Neural progenitor cell (in vitro differentiated cells): ENCODE measurements around the gene PPP6R1. TPM values are rescaled to one million over a fixed set of nuclear protein-coding genes. Genes with fewer than 3 reads are reported as not detected.

Experiments
- DNase-seq: peaks from one replicate; pipeline ENCODE4 v3.0.0-alpha.2; 2016; ENCODE audit warnings: low spot score
- H2AFZ ChIP-seq: fragments of 200-600 bp; sonication (generic); replicated peaks from 2 replicates; pipeline ENCODE4 v1.6.1; 2016; ENCODE audit warnings: antibody characterized with exemption
- H3F3A ChIP-seq: fragments of 200-600 bp; sonication (generic); 2 replicates; pipeline ENCODE4 v1.6.1; 2016; ENCODE audit warnings: antibody characterized with exemption, low read depth
- H3K27ac ChIP-seq: fragments of 200-600 bp; sonication (generic); 2 replicates; pipeline ENCODE4 v1.5.1; 2016; ENCODE audit warnings: mild to moderate bottlenecking
- H3K27me3 ChIP-seq: fragments of 200-600 bp; sonication (generic); 2 replicates; pipeline ENCODE4 v1.6.1; 2016; ENCODE audit warnings: mild to moderate bottlenecking, moderate library complexity
- H3K36me3 ChIP-seq: fragments of 200-600 bp; sonication (generic); 2 replicates; pipeline ENCODE4 v1.5.1; 2016
- H3K4me1 ChIP-seq: fragments of 200-600 bp; sonication (generic); 2 replicates; pipeline ENCODE4 v1.6.1; 2016; ENCODE audit warnings: mixed run types
- H3K4me2 ChIP-seq: fragments of 200-600 bp; sonication (generic); 2 replicates; pipeline ENCODE4 v1.6.1; 2016
- H3K4me3 ChIP-seq: fragments of 200-600 bp; sonication (generic); 2 replicates; pipeline ENCODE4 v1.5.1; 2016
- H3K79me2 ChIP-seq: fragments of 200-600 bp; sonication (generic); 2 replicates; pipeline ENCODE4 v1.6.1; 2016; ENCODE audit warnings: low read depth
- H3K9ac ChIP-seq: fragments of 200-600 bp; sonication (generic); 2 replicates; pipeline ENCODE4 v1.6.1; 2016
- H3K9me3 ChIP-seq: fragments of 200-600 bp; sonication (generic); 2 replicates; pipeline ENCODE4 v1.5.1; 2016; ENCODE audit warnings: low read depth
- H4K20me1 ChIP-seq: fragments of 200-600 bp; sonication (generic); 2 replicates; pipeline ENCODE4 v1.6.1; 2016; ENCODE audit warnings: low read depth
- H3K27ac Mint-ChIP-seq: 3 replicates; pipeline ENCODE4 v1.8.0; 2021; ENCODE audit warnings: mixed read lengths
- H3K27me3 Mint-ChIP-seq: 2 replicates; pipeline ENCODE4 v1.8.0; 2022; ENCODE audit warnings: low read depth, mild to moderate bottlenecking, inconsistent platforms, moderate library complexity, mixed read lengths; ENCODE audit not compliant: insufficient read depth
- H3K36me3 Mint-ChIP-seq: 3 replicates; pipeline ENCODE4 v1.8.0; 2021; ENCODE audit warnings: mixed read lengths
- H3K4me1 Mint-ChIP-seq: 3 replicates; pipeline ENCODE4 v1.8.0; 2021; ENCODE audit warnings: mixed read lengths
- H3K4me3 Mint-ChIP-seq: 3 replicates; pipeline ENCODE4 v1.8.0; 2021; ENCODE audit warnings: mild to moderate bottlenecking, moderate library complexity, mixed read lengths
- H3K9me3 Mint-ChIP-seq: 3 replicates; pipeline ENCODE4 v1.8.0; 2020; ENCODE audit warnings: mixed read lengths
- EZH2 ChIP-seq: fragments of 200-600 bp; sonication (generic); IDR thresholded peaks from 2 replicates; pipeline ENCODE4 v1.6.1; 2017; ENCODE audit warnings: antibody characterized with exemption, mild to moderate bottlenecking, moderate library complexity
- EZH2phosphoT487 ChIP-seq: fragments of 200-600 bp; sonication (generic); IDR thresholded peaks from 2 replicates; pipeline ENCODE4 v1.6.1; 2017; ENCODE audit warnings: antibody characterized with exemption
- total RNA-seq: library from RNA; depleted of rRNA; stranded (reverse); fragments of >200 nt; gene quantifications from 2 replicates; pipeline ENCODE4 v1.2.3, GENCODE V29; 2015; ENCODE audit warnings: low replicate concordance
- TF ChIP-seq, protein P1 (sequence below): fragments of 200-600 bp; sonication (generic); IDR thresholded peaks from 2 replicates; pipeline ENCODE4 v1.5.1; 2017; ENCODE audit warnings: antibody characterized with exemption, mild to moderate bottlenecking

Gene PPP6R1
- total RNA-seq, 1 donor from 2014 or later, result 13.1 TPM

DNA sequence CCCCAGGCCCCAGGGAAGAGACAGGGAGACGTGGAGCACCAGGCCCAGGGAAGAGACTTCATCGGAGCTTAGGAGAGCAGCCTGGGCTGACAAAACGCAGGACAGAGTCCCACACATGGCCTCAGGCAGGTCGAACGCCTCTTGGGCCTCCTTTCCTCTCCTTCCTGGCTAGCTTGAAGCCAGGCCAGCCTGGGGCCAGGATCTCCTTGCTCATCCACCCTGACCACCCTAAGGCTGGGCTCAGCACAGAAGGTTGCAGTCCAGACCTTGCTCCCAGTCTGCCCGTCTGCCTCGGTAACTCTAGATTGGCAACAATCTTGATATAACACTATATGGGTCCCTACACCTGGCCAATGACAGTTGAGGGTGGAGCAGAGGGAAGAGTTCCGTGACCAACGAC, 10.1 kb downstream of the PPP6R1 start:
- H3K9ac ChIP-seq, result peak overlapping the region; percentile 27
- peaks cover 2% of the 10 kb centered on the region for H3K36me3 Mint-ChIP-seq
- peak overlapping the region; percentile 86 for H3K27ac Mint-ChIP-seq
- peaks cover 10% of the 10 kb centered on the region for H3K4me1 Mint-ChIP-seq
- H3K9me3 ChIP-seq, result no peaks in the 10 kb centered on the region
- H4K20me1 ChIP-seq, result peaks cover 69% of the 10 kb centered on the region
- H3K27me3 Mint-ChIP-seq, result peaks cover 3% of the 10 kb centered on the region
- H3K4me3 ChIP-seq, result no peak overlapping the region
- H3K4me1 ChIP-seq, result no peaks in the 10 kb centered on the region
- no peak overlapping the region for H3K4me2 ChIP-seq
- no peaks in the 10 kb centered on the region for H3K9me3 Mint-ChIP-seq
- peaks cover 62% of the 10 kb centered on the region for H3K79me2 ChIP-seq
- H3K27me3 ChIP-seq, result no peaks in the 10 kb centered on the region
- DNase-seq, result no peak
- no peak overlapping the region for H2AFZ ChIP-seq
- H3K27ac ChIP-seq, result no peak overlapping the region
- no peak for TF ChIP-seq EZH2phosphoT487
- TF ChIP-seq EZH2, result no peak
- TF ChIP-seq, protein P1, sequence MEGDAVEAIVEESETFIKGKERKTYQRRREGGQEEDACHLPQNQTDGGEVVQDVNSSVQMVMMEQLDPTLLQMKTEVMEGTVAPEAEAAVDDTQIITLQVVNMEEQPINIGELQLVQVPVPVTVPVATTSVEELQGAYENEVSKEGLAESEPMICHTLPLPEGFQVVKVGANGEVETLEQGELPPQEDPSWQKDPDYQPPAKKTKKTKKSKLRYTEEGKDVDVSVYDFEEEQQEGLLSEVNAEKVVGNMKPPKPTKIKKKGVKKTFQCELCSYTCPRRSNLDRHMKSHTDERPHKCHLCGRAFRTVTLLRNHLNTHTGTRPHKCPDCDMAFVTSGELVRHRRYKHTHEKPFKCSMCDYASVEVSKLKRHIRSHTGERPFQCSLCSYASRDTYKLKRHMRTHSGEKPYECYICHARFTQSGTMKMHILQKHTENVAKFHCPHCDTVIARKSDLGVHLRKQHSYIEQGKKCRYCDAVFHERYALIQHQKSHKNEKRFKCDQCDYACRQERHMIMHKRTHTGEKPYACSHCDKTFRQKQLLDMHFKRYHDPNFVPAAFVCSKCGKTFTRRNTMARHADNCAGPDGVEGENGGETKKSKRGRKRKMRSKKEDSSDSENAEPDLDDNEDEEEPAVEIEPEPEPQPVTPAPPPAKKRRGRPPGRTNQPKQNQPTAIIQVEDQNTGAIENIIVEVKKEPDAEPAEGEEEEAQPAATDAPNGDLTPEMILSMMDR, result no peak
- H3F3A ChIP-seq, result no peaks in the 10 kb centered on the region
- H3K4me3 Mint-ChIP-seq, result no peak overlapping the region
- no peaks in the 10 kb centered on the region for H3K36me3 ChIP-seq

DNA sequence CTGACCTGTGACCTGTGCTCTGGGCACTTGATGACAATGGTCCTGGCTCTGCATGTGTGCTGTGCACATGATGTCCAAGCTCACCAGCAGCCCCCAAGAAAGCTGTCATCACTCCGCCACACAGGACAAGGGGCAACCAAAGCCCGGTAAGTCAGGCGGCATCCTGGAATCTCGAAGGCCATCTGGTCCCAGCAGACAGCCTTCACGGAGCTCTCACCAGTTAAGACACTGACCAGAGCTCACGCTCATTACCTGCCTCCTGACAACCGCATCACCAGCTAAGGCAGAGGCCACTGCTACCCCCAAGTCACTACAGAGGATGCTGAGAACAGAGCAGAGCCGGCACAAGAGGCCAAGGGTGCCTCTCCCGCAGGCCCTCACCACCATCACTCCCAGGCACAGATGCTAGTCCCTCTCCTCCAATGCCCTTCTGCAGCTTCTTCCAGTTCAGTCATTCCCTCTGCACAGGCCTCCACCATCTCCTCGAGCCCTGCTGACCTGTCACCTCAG, 10.6 kb downstream of the PPP6R1 start:
- Histone ChIP-seq H3K79me2 (peaks cover 57% of the 10 kb centered on the region), H3K27ac (no peak overlapping the region), H3K9me3 (no peaks in the 10 kb centered on the region), H3K4me3 (no peak overlapping the region), H2AFZ (no peak overlapping the region), H4K20me1 (peaks cover 67% of the 10 kb centered on the region), H3K27me3 (no peaks in the 10 kb centered on the region), H3K36me3 (no peaks in the 10 kb centered on the region), H3F3A (no peaks in the 10 kb centered on the region), H3K4me1 (no peaks in the 10 kb centered on the region), H3K4me2 (no peak overlapping the region), H3K9ac (peak overlapping the region; percentile 27)
- TF ChIP-seq, protein P1, result no peak
- TF ChIP-seq EZH2phosphoT487 (no peak), EZH2 (no peak)
- no peak overlapping the region for H3K27ac Mint-ChIP-seq
- H3K36me3 Mint-ChIP-seq, result peaks cover 4% of the 10 kb centered on the region
- H3K27me3 Mint-ChIP-seq, result peaks cover 3% of the 10 kb centered on the region
- no peak for DNase-seq
- no peaks in the 10 kb centered on the region for H3K9me3 Mint-ChIP-seq
- peaks cover 6% of the 10 kb centered on the region for H3K4me1 Mint-ChIP-seq
- H3K4me3 Mint-ChIP-seq, result no peak overlapping the region

DNA sequence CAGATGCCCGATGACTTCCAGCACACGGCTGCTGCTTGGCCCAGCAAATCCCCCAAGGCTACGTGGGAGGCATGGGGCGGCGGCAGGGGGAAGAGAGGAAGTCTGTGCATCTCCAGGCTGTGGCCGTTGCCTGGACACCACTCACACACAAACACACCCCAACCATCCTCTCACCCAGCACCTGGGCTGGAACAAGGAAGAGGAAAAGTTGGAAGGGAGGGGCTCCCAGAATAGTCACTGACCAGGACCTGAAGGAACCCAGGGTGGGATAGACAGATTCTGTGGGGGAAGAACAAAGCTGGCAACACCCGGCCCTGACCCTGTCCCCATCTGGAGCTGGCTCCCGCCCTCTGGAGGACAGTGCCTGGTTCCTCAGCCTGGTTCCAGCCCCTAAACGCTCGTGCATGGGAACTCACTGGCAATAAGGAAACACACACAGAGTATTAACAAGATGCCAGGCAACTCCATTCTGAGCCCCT, 11.2 kb downstream of the PPP6R1 start:
- no peaks in the 10 kb centered on the region for H3K4me1 ChIP-seq
- Mint-ChIP-seq H3K36me3 (peaks cover 6% of the 10 kb centered on the region), H3K4me3 (no peak overlapping the region), H3K27ac (no peak overlapping the region), H3K4me1 (peaks cover 6% of the 10 kb centered on the region), H3K9me3 (no peaks in the 10 kb centered on the region), H3K27me3 (peaks cover 3% of the 10 kb centered on the region)
- H3K79me2 ChIP-seq, result peaks cover 51% of the 10 kb centered on the region
- H2AFZ ChIP-seq, result no peak overlapping the region
- no peak overlapping the region for H3K4me3 ChIP-seq
- H4K20me1 ChIP-seq, result peaks cover 61% of the 10 kb centered on the region
- H3F3A ChIP-seq, result no peaks in the 10 kb centered on the region
- no peaks in the 10 kb centered on the region for H3K9me3 ChIP-seq
- no peak for DNase-seq
- H3K27me3 ChIP-seq, result no peaks in the 10 kb centered on the region
- TF ChIP-seq EZH2phosphoT487 (no peak), EZH2 (no peak)
- H3K9ac ChIP-seq, result no peak overlapping the region
- H3K36me3 ChIP-seq, result no peaks in the 10 kb centered on the region
- H3K27ac ChIP-seq, result no peak overlapping the region
- no peak overlapping the region for H3K4me2 ChIP-seq
